Transverse colon (tissue), 4 donors: ENCODE data around the gene FA2H.

Experiments used
- CTCF ChIP-seq, 5 experiments: fragments of 200-600 bp in 3 of 5; fragments of 450-650 bp in 2 of 5; sonication (generic) in 3 of 5; IDR thresholded peaks; 1 replicate in 2 of 5; 2 replicates in 3 of 5; pipeline ENCODE4 v1.5.1; 2016 to 2017; ENCODE audit warnings: antibody characterized with exemption in 5 of 5, inconsistent platforms in 3 of 5, mild to moderate bottlenecking in 2 of 5, moderate library complexity in 1 of 5
- EP300 ChIP-seq: sonication (generic); formaldehyde crosslinking; IDR thresholded peaks from one replicate; pipeline ENCODE4 v1.6.1; 2017; ENCODE audit warnings: antibody characterized with exemption, low read depth
- POLR2A ChIP-seq: fragments of 450-650 bp; IDR thresholded peaks from one replicate; pipeline ENCODE4 v1.6.1; 2016; ENCODE audit warnings: antibody characterized with exemption, mild to moderate bottlenecking, moderate library complexity
- POLR2AphosphoS5 ChIP-seq, 3 donors: sonication (generic); formaldehyde crosslinking; IDR thresholded peaks; one replicate each; pipeline ENCODE4 v1.6.1; 2016; ENCODE audit warnings: antibody characterized with exemption in 3 of 3

- TF ChIP-seq CTCF (IDR thresholded peaks at IDR 0.05) (no peak), POLR2A (no peak), POLR2AphosphoS5 (IDR thresholded peaks at IDR 0.05) (no peak), EP300 (no peak)
Observed at GRCh38 chr16:74757349-74757748, 17.3 kb downstream of the FA2H start.
